GM15510 (cell line): ENCODE results near the gene AP1B1.

ENCODE experiments used
- POLR2A ChIP-seq: IDR thresholded peaks from 3 replicates; pipeline ENCODE4 v1.6.1; 2011; ENCODE audit warnings: borderline replicate concordance; ENCODE audit not compliant: insufficient read length; ENCODE audit errors: extremely low read depth

The AP1B1 gene

GRCh38 chr22:29390270-29390669, 1.9 kb upstream of the AP1B1 start:
- no peak for TF ChIP-seq POLR2A

GRCh38 chr22:29388759-29389090, 355 bp upstream of the AP1B1 start:
- TF ChIP-seq POLR2A, result no peak

GRCh38 chr22:29386708-29387107, 1.7 kb downstream of the AP1B1 start:
- no peak for TF ChIP-seq POLR2A

GRCh38 chr22:29385748-29386147, 2.6 kb downstream of the AP1B1 start:
- no peak for TF ChIP-seq POLR2A

GRCh38 chr22:29385151-29385704, 3.1 kb downstream of the AP1B1 start:
- no peak for TF ChIP-seq POLR2A

GRCh38 chr22:29383740-29384139, 4.6 kb downstream of the AP1B1 start:
- TF ChIP-seq POLR2A, result no peak

GRCh38 chr22:29382580-29383302, 5.6 kb downstream of the AP1B1 start:
- no peak for TF ChIP-seq POLR2A

GRCh38 chr22:29380856-29381255, 7.5 kb downstream of the AP1B1 start:
- no peak for TF ChIP-seq POLR2A

- no peak for TF ChIP-seq POLR2A
Measured at GRCh38 chr22:29380032-29380781, 8.2 kb downstream of the AP1B1 start.

- no peak for TF ChIP-seq POLR2A
Measured at GRCh38 chr22:29379258-29379657, 9.1 kb downstream of the AP1B1 start.

- no peak for TF ChIP-seq POLR2A
Measured at GRCh38 chr22:29377979-29378378, 10.4 kb downstream of the AP1B1 start.

- no peak for TF ChIP-seq POLR2A
Measured at GRCh38 chr22:29375398-29376076, 12.8 kb downstream of the AP1B1 start.

- TF ChIP-seq POLR2A, result no peak
Measured at GRCh38 chr22:29374401-29374800, 14.0 kb downstream of the AP1B1 start.

GRCh38 chr22:29370537-29370936, 17.8 kb downstream of the AP1B1 start:
- TF ChIP-seq POLR2A, result no peak

- no peak for TF ChIP-seq POLR2A
Measured at GRCh38 chr22:29369460-29369859, 18.9 kb downstream of the AP1B1 start.
